Measurements from ENCODE around the gene HBA2.
"Not testable (repeated sequence)": the region's sequence is repeated elsewhere in the genome, so short reads cannot be mapped to it uniquely, and the experiment has no call there.

- TF ChIP-seq CTCF (conservative IDR thresholded peaks at IDR 0.05; ENCODE audit: low read depth, low read length); RAD21 (IDR thresholded peaks at IDR 0.05; ENCODE audit: low read length); POLR2A (IDR thresholded peaks at IDR 0.05; ENCODE audit: low read depth, low read length): not testable (repeated sequence)
These were observed 4.1 kb downstream of the HBA2 start, which contains the start of gene HBA1 for GRCh38 chr16:176477-177382.
